ENCODE results near the gene GCHFR.

Gene GCHFR

GRCh38 chr15:40755812-40756208, 8.1 kb upstream of the GCHFR start:
- DNase-seq, result no peak

DNA sequence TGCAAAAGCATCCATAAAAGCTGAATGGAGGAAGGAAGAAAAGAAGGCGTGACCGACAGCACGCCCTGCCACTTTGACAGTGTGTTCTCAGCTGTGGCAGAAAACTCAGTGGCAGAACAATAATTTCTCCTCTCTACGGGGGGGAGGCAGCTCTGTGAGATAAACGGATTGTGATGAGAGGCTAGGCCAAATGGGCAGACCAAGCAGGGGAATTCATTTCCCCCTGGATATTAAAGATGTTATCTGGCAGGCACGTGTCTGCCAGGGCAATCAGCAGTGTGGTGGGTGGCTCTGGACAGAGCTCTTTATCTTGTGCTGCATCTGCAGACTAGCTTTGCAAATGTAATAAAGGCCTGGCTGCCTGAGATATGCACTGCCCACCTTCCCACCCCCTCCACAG, 6.9 kb upstream of the GCHFR start:
- no peak for DNase-seq

- no peak for DNase-seq
These were observed 3.9 kb upstream of the GCHFR start for GRCh38 chr15:40759961-40760360.

DNA sequence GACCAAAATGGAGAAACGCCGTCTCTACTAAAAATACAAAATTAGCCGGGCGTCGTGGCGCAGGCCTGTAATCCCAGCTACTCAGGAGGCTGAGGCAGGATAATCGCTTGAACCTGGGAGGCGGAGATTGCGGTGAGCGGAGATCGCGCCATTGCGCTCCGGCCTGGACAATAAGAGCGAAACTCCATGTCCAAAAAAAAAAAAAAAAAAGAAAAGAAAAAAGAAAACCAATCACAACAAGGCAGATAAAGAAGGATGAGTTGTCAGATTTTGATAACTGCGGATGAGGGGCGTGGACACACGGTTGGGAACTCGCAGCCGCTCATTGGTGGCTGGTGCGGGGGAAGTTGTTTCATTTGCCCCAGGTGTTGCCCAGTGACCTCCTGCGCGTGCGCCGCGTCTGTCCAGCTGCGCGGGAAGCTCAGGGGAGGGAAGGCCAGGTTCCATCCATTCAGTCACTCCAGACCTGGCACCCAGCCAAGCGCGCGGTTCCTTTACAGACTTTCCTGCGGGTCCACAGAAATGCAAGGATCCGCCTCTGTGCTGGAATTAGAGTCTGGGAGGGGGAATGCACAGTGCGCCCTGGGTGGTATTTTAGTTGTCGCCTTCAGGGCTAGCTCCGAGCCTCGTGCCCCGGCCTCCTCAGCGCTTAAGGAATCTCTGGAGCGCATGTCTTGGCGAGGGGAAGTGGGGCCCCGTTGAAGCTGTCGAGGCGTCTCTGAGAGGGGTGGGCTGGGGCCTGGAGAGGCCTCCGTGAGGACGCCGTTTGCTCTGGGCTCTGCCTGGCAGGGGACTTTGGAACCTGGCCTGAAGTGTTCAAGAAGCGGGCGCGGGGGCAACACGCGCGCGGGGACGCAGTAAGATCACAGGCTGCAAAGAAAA, 708 bp upstream of the GCHFR start:
- peak; percentile 39 for DNase-seq

DNA sequence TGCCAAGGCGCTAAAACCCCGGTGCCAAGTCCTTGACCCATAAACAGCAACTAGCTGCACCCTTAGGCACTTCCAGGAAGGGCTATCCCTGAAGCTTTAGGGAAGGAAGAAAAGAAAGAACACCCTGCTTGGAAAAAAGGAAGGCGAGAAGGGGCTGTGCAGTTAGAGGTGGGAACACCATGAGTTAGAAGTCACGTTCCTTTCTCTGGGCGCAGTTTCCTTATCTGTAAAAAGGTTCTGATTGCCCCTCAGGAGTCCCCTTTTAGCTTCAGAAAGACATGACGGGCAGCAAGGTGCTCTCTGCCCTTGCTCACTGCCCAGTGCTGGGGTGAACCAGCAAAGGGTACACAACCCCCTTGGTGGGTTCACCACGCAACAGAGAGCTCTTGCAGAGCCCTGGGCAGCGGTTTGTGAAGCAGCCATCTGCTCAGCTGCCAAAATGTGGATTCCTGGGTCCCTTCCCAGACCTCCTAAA, 798 bp downstream of the GCHFR start:
- no peak for DNase-seq

DNA sequence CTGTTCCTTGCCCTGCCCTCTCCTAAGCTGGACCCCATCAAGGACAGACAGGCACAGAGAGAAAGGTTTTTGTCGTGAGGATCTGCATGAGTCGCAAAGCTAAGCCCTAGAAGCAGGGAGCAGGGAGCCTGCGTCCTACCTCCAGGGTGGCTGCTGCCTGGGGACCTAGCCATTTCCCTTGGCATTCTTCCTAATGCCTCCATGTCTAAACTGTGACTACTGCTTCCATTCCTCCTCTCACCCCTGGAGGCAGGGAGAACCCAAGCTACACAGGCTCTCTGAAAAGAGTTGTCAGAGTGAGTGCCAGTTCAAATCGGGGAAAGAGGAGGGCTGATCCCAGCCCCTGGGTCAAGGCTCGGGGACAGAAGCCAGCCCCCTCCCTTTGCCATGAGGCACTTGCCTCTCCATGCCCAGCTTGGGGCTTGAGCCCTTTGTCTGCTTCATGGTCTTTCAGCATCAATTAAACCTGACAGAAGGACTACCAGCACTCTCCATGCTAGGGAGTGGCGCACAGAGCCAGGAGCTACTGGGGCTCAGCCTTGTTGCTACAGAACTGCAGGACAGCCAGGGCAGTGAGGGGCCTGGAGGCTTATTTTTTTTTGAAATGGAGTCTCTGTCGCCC, 2.4 kb downstream of the GCHFR start:
- no peak for DNase-seq

DNA sequence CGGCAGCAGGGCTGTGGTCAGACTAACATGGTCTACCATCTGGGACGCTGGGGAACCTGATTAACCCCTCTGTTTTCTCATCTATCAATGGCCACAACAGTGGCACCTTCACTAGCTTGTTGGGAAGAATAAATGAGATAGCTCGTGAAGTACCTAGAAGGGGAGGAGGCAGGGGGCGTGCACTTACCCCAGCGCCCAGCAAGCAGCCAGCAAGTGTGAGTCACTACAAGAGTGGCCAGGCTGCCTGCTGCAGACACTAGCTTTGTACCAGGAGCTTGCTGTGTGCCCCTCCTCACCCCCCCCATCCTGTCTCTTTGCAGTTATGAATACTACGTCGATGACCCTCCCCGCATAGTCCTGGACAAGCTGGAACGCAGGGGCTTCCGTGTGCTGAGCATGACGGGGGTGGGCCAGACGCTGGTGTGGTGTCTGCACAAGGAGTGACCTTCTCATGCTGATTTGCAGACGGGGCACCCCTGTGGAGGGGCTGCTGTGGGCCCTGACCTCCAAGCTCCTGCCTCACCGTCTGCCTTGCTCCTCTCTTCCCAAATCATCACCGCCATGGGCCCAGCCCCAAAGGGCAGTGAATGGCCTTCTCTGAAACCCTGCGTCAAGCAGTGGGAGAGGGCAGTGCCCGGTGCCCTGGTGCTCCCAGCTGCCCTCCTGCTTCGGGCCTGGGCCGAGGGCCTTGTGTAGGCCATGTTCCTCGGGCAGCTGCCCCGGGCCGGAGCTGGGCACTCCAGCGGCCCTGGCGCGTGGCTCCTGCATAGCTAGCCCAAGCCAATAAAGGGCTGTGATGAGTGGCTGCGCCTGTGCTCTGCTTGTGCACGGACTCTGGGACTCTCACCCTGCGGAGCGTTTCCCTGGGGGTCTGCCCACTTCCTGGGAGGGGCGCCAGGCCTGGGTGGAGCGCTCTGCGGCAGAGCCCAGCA, 3.3 kb downstream of the GCHFR start:
- no peak for DNase-seq

DNA sequence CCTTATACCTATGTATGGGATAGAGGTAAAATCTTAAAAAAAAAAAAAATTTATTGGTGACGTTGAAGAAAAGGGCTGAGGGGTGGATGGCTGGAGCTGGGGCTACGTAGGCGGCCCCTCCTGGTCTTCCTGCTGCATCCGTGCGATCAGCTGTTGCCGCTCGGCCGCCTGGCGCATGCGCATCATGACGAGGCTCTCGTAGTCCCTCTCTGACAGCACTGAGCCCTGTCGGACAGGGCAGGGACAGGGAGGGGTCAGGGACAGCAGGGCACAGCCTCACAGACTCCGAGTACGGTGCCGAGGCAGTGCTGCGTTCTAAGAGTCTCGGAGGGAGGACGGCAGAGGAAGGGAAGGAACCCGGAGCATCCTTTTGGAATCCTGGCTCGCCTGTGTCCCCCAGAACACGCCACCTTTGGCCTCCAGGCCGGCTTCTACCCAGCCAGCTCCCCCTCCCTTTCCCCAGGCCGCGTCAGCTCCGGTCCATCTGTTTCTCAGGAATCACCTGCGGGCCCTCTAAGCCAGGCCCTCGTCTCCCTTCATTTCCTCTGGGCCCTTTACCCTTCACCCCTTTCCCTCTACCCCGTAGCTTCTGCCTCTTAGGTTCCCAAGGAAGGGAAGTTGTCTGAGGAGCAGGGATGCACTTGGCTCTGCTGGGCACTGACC, 4.1 kb downstream of the GCHFR start:
- DNase-seq, result no peak

GRCh38 chr15:40768521-40769273, 4.8 kb downstream of the GCHFR start:
- DNase-seq, result no peak

GRCh38 chr15:40769274-40770146, 5.6 kb downstream of the GCHFR start, which contains the start of gene C15orf62:
Gene C15orf62 (plus strand): TSS chr15:40769980. CDS start chr15:40770496, 516 bp downstream.
- DNase-seq, result peak; percentile 71

GRCh38 chr15:40770147-40770721, 6.4 kb downstream of the GCHFR start:
- DNase-seq, result no peak

- no peak for DNase-seq
These were observed 7.4 kb downstream of the GCHFR start for GRCh38 chr15:40771242-40771641.

GRCh38 chr15:40772014-40772413, 8.1 kb downstream of the GCHFR start:
- DNase-seq, result no peak

DNA sequence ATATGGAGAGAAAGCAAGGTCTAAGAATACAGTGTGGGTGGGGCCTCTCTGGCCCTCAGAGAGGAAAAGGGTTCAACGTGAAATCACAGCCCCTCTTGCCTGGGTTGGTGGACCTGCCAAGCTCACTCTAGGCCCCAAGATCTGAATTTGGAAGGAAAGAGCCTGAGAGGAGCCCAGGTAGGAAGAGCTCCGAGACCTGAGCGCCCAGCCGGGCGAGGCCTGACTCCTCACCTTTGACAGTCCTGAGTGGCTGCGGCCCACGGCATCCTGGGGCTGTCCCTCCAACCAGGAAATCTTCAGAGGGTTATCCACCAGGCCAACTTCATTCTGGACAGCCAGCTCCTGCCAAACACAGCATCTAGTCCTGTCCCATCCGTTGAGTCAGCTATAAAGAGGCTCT, 9.6 kb downstream of the GCHFR start:
- DNase-seq, result no peak

GRCh38 chr15:40773902-40774301, 10.0 kb downstream of the GCHFR start:
- DNase-seq, result no peak

GRCh38 chr15:40775007-40775406, 11.1 kb downstream of the GCHFR start:
- DNase-seq, result no peak

DNA sequence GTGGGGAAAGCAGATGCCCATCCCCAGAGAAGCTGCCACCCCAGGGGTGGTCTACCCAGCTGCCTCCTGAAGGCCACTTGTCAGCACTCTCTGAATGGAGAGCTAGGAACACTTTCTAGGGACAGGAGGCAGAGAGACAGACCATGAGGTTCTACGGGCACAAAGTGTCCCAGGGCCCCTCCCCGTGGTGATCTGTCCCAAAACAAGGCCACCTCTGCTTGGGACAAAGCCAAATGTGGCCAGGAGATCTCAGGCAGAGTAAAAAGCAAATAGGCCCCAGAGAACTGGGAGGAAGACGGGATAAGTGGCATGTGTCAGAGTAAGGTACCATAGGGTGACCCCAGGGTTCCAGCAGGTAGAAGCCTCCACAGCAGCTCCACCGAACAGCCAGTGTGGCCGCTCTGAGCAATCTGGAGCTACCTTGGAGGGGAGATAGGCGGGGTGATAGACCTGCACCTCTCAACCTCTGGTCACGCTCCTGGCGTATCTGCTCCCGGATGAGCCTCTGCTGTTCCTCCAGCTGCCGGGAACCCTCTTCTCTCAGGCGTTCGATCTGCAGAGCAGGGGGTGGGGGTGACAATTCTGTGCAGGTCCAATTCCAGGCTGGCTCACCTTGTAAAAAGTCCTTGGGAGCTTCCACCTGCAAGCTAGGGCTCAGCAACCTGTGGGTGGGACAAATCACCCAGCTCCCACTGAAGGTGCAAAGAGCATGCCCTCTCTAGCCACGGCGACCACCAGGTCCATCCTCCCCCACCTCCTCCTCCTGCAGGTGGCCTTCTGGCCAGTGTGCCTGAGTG, 12.1 kb downstream of the GCHFR start:
- no peak for DNase-seq

DNA sequence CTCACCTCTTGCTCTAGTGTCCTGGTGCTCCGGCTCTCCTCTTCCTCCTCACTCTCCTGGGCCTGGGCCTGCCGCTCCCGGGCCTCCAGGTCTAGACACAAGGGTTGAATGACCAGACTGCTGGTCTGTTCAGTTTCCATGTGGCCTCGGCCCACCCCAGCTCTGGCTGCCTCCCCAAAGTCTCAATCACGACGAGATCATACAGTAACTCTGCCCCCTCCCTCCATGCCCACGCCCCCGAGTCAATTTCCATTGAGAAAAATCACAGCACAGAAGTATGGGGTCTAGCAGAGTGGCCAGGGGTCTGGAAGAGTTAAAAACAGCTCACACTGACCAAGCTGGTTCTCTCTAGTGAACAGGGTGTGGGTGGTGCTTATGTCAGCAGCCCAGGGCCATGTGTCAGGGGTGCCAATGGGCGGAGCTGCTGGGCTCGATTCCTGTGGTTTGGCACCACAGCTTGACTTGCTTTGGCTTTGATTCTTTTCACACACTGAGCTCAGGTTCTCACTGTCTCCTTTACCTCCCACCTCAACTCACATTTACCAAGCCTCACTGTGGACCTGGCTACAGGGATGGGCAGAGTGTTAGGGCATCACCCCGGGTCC, 12.8 kb downstream of the GCHFR start:
- peak; percentile 33 for DNase-seq

DNA sequence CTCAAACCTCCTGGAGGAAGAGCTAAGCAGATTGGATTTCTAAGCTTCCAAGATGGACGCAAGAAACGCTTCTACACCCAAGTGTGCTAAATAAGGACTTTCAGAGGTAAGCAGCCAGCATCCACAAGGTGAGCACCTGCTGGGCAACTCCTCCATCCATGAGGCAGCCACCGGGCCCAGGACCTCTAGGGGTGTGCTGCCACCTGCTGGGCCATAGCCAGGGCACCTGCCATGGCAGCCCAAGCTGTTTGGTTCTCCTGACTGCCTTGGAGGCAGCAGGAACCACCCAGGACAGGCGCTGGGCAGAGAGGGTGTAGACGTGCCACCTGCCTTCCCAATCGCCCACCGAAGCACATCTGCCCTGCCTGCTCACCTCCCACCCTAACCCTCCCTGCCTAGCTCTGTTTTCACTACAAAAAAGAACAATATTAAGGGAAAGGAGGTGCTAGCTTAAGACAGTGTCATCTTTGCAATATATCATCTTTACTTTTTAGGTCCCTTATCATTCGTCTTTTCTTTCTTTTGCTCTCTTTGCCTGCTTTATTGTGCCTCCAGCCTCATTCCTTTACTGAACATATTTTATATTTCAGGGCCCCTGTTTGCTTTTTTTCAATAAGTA, 18.9 kb downstream of the GCHFR start:
- DNase-seq, result peak; percentile 81

Data from stimulated activated CD4-positive, alpha-beta T cell treated with anti-CD3 and anti-CD28 coated beads, Interleukin-4, amount 100 ng/mL, for 24 hours (primary cell).